Natural killer cell (primary cell): ENCODE results near the gene ALDH9A1. TPM values are rescaled to one million over a fixed set of nuclear protein-coding genes. Genes with fewer than 3 reads are reported as not detected.

Experiments used
- ATAC-seq, 3 donors: fragments of 150-1000 bp in 2 of 3; fragments of 200-7000 bp in 1 of 3; cut with Tn5 transposase; 1 replicate in 1 of 3; 2 replicates in 2 of 3; pipeline ENCODE4 v1.10.0; 2021; ENCODE audit warnings: mild to moderate bottlenecking in 2 of 3, moderate library complexity in 2 of 3
- DNase-seq, 2 donors: peaks; one replicate each; pipeline versions ENCODE4 v3.0.0 to v3.0.0-alpha.2; 2013 to 2021; ENCODE audit warnings: mixed read lengths in 1 of 2
- H3K27ac ChIP-seq: one replicate; pipeline ENCODE4 v1.5.1; 2013; ENCODE audit warnings: mild to moderate bottlenecking, low read length
- H3K27me3 ChIP-seq: one replicate; pipeline ENCODE4 v1.6.1; 2013; ENCODE audit warnings: low read length; ENCODE audit not compliant: control insufficient read depth, insufficient read depth
- H3K36me3 ChIP-seq: one replicate; pipeline ENCODE4 v1.6.1; 2013; ENCODE audit warnings: low read length; ENCODE audit not compliant: control insufficient read depth, insufficient read depth
- H3K4me1 ChIP-seq: one replicate; pipeline ENCODE4 v1.6.1; 2013; ENCODE audit warnings: low read length; ENCODE audit not compliant: control insufficient read depth, insufficient read depth
- H3K4me3 ChIP-seq: one replicate; pipeline ENCODE4 v1.5.1; 2013; ENCODE audit warnings: low read length
- H3K9me3 ChIP-seq: one replicate; pipeline ENCODE4 v1.6.1; 2013; ENCODE audit warnings: low read length; ENCODE audit not compliant: control insufficient read depth, insufficient read depth
- H3K27ac Mint-ChIP-seq, 2 donors: one replicate each; pipeline ENCODE4 v1.8.0; 2022; ENCODE audit warnings: mild to moderate bottlenecking in 2 of 2, mixed read lengths in 2 of 2, moderate library complexity in 1 of 2
- H3K27me3 Mint-ChIP-seq, 2 donors: one replicate each; pipeline ENCODE4 v1.8.0; 2022; ENCODE audit warnings: low read depth in 2 of 2, mixed read lengths in 2 of 2
- H3K36me3 Mint-ChIP-seq: one replicate; pipeline ENCODE4 v1.8.0; 2022; ENCODE audit warnings: mixed read lengths
- H3K4me1 Mint-ChIP-seq, 2 donors: one replicate each; pipeline ENCODE4 v1.8.0; 2022; ENCODE audit warnings: mixed read lengths in 2 of 2
- H3K4me3 Mint-ChIP-seq: one replicate; pipeline ENCODE4 v1.8.0; 2022; ENCODE audit warnings: mild to moderate bottlenecking, moderate library complexity, mixed read lengths
- H3K9me3 Mint-ChIP-seq, 2 donors: one replicate each; pipeline ENCODE4 v1.8.0; 2022; ENCODE audit warnings: mixed read lengths in 2 of 2
- CTCF ChIP-seq: fragments of 200-600 bp; IDR thresholded peaks from one replicate; pipeline ENCODE4 v1.8.0; 2022; ENCODE audit warnings: antibody characterized with exemption
- WGBS: methylation state at CpG from one replicate; pipeline ENCODE4 v1.1.7; 2013; ENCODE audit warnings: missing lambda C conversion rate; ENCODE audit not compliant: insufficient coverage; 5-methylcytosine and 5-hydroxymethylcytosine counted together
- intact Hi-C: fragments of 100-400 bp; cut with micrococcal nuclease; formaldehyde crosslinking; loops from one replicate; pipeline ENCODE4 v1.14.2; 2022
- total RNA-seq, 4 donors: library from RNA; stranded (reverse); fragments of 120-200 nt in 1 of 4; gene quantifications; one replicate each; pipeline versions ENCODE4 v1.2.3 to v1.2.4, GENCODE V29; 2013 to 2022

Gene ALDH9A1
- total RNA-seq, 3 donors from 2014 or later (not counting 1 experiment from before 2014, with no cell fraction given), result 38.0 to 57.1 (median 50.3) TPM

DNA sequence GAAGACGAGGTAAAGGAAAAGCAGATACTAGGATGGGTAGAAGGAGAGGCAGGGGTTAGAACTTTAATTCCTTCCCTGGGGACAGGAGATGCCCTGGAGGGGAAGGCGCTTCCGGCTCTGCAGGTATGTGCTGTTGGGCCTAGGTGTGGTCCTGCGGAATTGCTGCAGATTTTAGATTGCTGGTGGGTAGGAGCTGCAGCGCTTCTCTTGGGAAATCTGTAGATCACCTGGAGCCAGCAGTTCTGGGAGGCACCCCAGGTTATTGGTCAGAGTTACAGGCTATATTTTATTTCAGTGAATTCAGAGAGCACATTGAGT is 66.3 kb downstream of the ALDH9A1 start:
- H3K4me1 ChIP-seq, result peaks cover 20% of the 10 kb centered on the region

GRCh38 chr1:165631342-165632151 is 66.8 kb downstream of the ALDH9A1 start:
- intact Hi-C loops, result loop anchor here (1.0 to 2.0 kb wide), 3 partner anchors 33 to 137 kb away; partner anchors contain the start of genes ALDH9A1 and TMCO1
- no peaks in the 10 kb centered on the region for H3K9me3 Mint-ChIP-seq
- peak overlapping the region; percentile 89 for H3K27ac ChIP-seq
- TF ChIP-seq CTCF, result no peak
- H3K4me3 ChIP-seq, result peak overlapping the region; percentile 64
- H3K4me3 Mint-ChIP-seq, result no peak overlapping the region
- H3K27me3 Mint-ChIP-seq, result no peaks in the 10 kb centered on the region
- H3K4me1 ChIP-seq, result peaks cover 20% of the 10 kb centered on the region
- peak; percentile 24 to 46 for DNase-seq
- no peaks in the 10 kb centered on the region for H3K27me3 ChIP-seq
- WGBS, result under 1% methylated on average over 30 of the region's 31 CpGs
- peaks cover 0 to 19% of the 10 kb centered on the region in 2 donors for H3K4me1 Mint-ChIP-seq
- no peaks in the 10 kb centered on the region for H3K9me3 ChIP-seq
- H3K36me3 Mint-ChIP-seq, result no peaks in the 10 kb centered on the region
- peak in 2 of 3 donors; percentile 3 to 8 for ATAC-seq
- H3K36me3 ChIP-seq, result no peaks in the 10 kb centered on the region
- H3K27ac Mint-ChIP-seq, result no peak overlapping the region

More for the DNA sequence above, 66.3 kb downstream of the ALDH9A1 start:
- Histone ChIP-seq H3K4me3 (peak overlapping the region; percentile 64), H3K27me3 (no peaks in the 10 kb centered on the region), H3K36me3 (no peaks in the 10 kb centered on the region), H3K27ac (no peak overlapping the region), H3K9me3 (no peaks in the 10 kb centered on the region)
- Mint-ChIP-seq H3K9me3 (no peaks in the 10 kb centered on the region), H3K4me3 (no peak overlapping the region), H3K27ac (no peak overlapping the region), H3K4me1 (peaks cover 0 to 19% of the 10 kb centered on the region in 2 donors), H3K36me3 (no peaks in the 10 kb centered on the region), H3K27me3 (no peaks in the 10 kb centered on the region)
- intact Hi-C loops, result no loop called here
- 55% methylated on average over 5 of the region's 5 CpGs for WGBS
- ATAC-seq (no peak), DNase-seq (no peak)
- TF ChIP-seq CTCF, result no peak

DNA sequence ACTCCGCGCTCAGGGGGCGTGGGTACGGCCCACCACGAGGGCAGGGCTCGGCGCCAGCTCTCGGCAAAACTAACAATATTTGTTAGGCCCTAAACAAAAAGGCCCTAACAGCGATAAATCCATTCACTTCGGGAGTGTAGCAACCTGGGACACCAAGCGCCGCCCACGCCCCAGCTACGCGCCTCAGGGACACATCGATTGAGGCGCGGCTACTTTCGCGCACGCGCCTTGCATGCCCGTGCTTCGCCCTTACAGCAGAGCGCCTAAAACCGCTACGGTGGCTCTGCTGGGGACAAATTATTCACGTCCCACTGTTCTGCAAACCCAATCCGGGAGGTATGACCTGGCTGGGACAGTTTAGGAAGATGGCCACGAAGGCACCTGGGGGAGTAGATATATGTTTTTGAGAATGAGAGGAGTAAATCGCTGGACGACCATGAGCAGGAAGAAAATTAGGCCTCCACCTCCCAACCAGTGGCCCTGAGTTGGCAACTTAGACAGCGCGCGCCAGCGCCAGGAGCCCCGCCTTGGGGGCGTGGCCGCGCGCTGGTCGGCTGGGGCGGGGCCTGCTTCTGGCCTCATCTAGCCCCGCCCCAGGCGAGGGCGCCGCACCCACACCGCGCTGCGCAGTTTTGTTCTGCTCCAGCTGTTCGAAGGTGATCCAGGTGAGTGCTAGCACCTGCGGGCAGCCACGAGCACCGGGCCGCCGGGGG is 67.6 kb downstream of the ALDH9A1 start, which contains the start of gene MGST3:
Gene MGST3 (plus strand): TSS at position 606 of the 713 bp plus-strand sequence. CDS start 18,614 bp downstream, outside the sequence.
- Histone ChIP-seq H3K27ac (peak within 1 kb of the TSS; percentile 89), H3K9me3 (no peaks in the 10 kb centered on the region), H3K4me3 (peak within 1 kb of the TSS; percentile 64), H3K27me3 (no peaks in the 10 kb centered on the region), H3K4me1 (peaks cover 20% of the 10 kb centered on the region), H3K36me3 (no peaks in the 10 kb centered on the region)
- peak; percentile 90 to 96 for DNase-seq
- H3K27me3 Mint-ChIP-seq, result no peaks in the 10 kb centered on the region
- ATAC-seq, result peak; percentile 94 to 99 (median 96)
- H3K36me3 Mint-ChIP-seq, result no peaks in the 10 kb centered on the region
- H3K27ac Mint-ChIP-seq, result no peak within 1 kb of the TSS
- intact Hi-C loops, result loop anchor here (1.0 to 2.0 kb wide), 3 partner anchors 32 to 138 kb away; partner anchors contain the start of genes ALDH9A1 and TMCO1
- no peak within 1 kb of the TSS for H3K4me3 Mint-ChIP-seq
- H3K4me1 Mint-ChIP-seq, result peaks cover 0 to 19% of the 10 kb centered on the region in 2 donors
- TF ChIP-seq CTCF, result no peak
- H3K9me3 Mint-ChIP-seq, result no peaks in the 10 kb centered on the region
- WGBS, result under 1% methylated on average over 56 of the region's 56 CpGs
